ENCODE results near the gene NMT1. TPM values are rescaled to one million over a fixed set of nuclear protein-coding genes. Genes with fewer than 3 reads are reported as not detected.

Gene NMT1
- total RNA-seq, 4 donors from 2014 or later = 53.2 to 73.3 (median 65.9) TPM

- no peak for DNase-seq (ENCODE audit: low spot score in 2 of 2)
- H3K27me3 ChIP-seq = no peaks in the 10 kb centered on the region
- H3K4me3 ChIP-seq = no peak overlapping the region
- peaks cover 37% of the 10 kb centered on the region for H3K4me1 ChIP-seq
- WGBS = 81% methylated on average over 5 of the region's 5 CpGs
- no peak for TF ChIP-seq POLR2A (IDR thresholded peaks at IDR 0.05)
- TF ChIP-seq CTCF (IDR thresholded peaks at IDR 0.05) = no peak
- TF ChIP-seq EP300 (IDR thresholded peaks at IDR 0.05) = no peak
- no peak for TF ChIP-seq POLR2AphosphoS5 (IDR thresholded peaks at IDR 0.05)
- no peak overlapping the region for H3K27ac ChIP-seq
- H3K9me3 ChIP-seq = no peaks in the 10 kb centered on the region
- H3K36me3 ChIP-seq = peaks cover 69% of the 10 kb centered on the region
Observed at GRCh38 chr17:45106096-45106495, 45.0 kb downstream of the NMT1 start.

- Histone ChIP-seq H3K9me3 (no peaks in the 10 kb centered on the region), H3K27ac (no peak overlapping the region), H3K4me3 (no peak overlapping the region), H3K4me1 (peaks cover 37% of the 10 kb centered on the region), H3K27me3 (no peaks in the 10 kb centered on the region), H3K36me3 (peaks cover 66% of the 10 kb centered on the region)
- 66% methylated on average over 5 of the region's 5 CpGs for WGBS
- TF ChIP-seq CTCF (IDR thresholded peaks at IDR 0.05) (no peak), POLR2AphosphoS5 (IDR thresholded peaks at IDR 0.05) (no peak), POLR2A (IDR thresholded peaks at IDR 0.05) (no peak), EP300 (IDR thresholded peaks at IDR 0.05) (no peak)
- DNase-seq (ENCODE audit: low spot score in 2 of 2) = no peak
Observed at GRCh38 chr17:45106582-45106981, 45.5 kb downstream of the NMT1 start.

- TF ChIP-seq CTCF (IDR thresholded peaks at IDR 0.05) = no peak
- TF ChIP-seq EP300 (IDR thresholded peaks at IDR 0.05) = no peak
- Histone ChIP-seq H3K27ac (no peak overlapping the region), H3K9me3 (no peaks in the 10 kb centered on the region), H3K4me1 (peaks cover 36% of the 10 kb centered on the region), H3K4me3 (no peak overlapping the region), H3K27me3 (no peaks in the 10 kb centered on the region), H3K36me3 (peaks cover 63% of the 10 kb centered on the region)
- no peak for DNase-seq (ENCODE audit: low spot score in 2 of 2)
- WGBS = 65% methylated on average over 8 of the region's 13 CpGs
Observed at GRCh38 chr17:45107293-45108010, 46.3 kb downstream of the NMT1 start.

DNA sequence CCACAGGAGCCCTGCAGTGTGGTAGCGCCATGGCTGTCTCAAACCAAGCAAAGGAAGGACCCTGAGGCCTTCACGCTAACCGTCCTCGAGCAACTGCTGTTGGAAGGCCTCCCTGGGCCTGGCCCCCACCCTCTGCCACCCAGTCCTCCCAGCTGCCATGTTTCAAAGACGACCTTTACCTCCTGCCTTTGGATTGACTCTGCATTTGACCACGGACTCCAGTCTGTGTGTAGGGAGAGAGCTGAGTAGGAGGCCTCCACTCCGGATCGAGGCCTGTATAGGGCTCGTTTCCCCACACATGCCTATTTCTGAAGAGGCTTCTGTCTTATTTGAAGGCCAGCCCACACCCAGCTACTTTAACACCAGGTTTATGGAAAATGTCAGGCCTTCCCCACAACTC is 46.9 kb downstream of the NMT1 start:
- H3K4me1 ChIP-seq = peaks cover 30% of the 10 kb centered on the region
- no peak overlapping the region for H3K4me3 ChIP-seq
- no peak overlapping the region for H3K27ac ChIP-seq
- peaks cover 63% of the 10 kb centered on the region for H3K36me3 ChIP-seq
- no peak for DNase-seq (ENCODE audit: low spot score in 2 of 2)
- WGBS = 71% methylated on average over 8 of the region's 9 CpGs
- no peaks in the 10 kb centered on the region for H3K27me3 ChIP-seq
- TF ChIP-seq EP300 (IDR thresholded peaks at IDR 0.05) (no peak), CTCF (IDR thresholded peaks at IDR 0.05) (no peak)
- H3K9me3 ChIP-seq = no peaks in the 10 kb centered on the region

- Histone ChIP-seq H3K4me3 (no peak overlapping the region), H3K4me1 (peaks cover 26% of the 10 kb centered on the region), H3K27ac (no peak overlapping the region), H3K9me3 (no peaks in the 10 kb centered on the region), H3K27me3 (no peaks in the 10 kb centered on the region), H3K36me3 (peaks cover 59% of the 10 kb centered on the region)
- no peak for DNase-seq (ENCODE audit: low spot score in 2 of 2)
- 82% methylated on average over 12 of the region's 12 CpGs for WGBS
- no peak for TF ChIP-seq CTCF (IDR thresholded peaks at IDR 0.05)
- no peak for TF ChIP-seq POLR2A (IDR thresholded peaks at IDR 0.05)
- no peak for TF ChIP-seq POLR2AphosphoS5 (IDR thresholded peaks at IDR 0.05)
- no peak for TF ChIP-seq EP300 (IDR thresholded peaks at IDR 0.05)
Observed at GRCh38 chr17:45108595-45109521, 47.7 kb downstream of the NMT1 start.

Data from suprapubic skin (tissue), 4 donors.